ENCODE data around the gene ZNF318. TPM values are rescaled to one million over a fixed set of nuclear protein-coding genes. Genes with fewer than 3 reads are reported as not detected.
"Not testable (repeated sequence)": the region's sequence is repeated elsewhere in the genome, so short reads cannot be mapped to it uniquely, and the experiment has no call there.

ZNF318 gene
- polyA plus RNA-seq, 1 of the 3 experiments (the other 2 are of a cell fraction): 6.3 TPM

- TF ChIP-seq, protein P1, sequence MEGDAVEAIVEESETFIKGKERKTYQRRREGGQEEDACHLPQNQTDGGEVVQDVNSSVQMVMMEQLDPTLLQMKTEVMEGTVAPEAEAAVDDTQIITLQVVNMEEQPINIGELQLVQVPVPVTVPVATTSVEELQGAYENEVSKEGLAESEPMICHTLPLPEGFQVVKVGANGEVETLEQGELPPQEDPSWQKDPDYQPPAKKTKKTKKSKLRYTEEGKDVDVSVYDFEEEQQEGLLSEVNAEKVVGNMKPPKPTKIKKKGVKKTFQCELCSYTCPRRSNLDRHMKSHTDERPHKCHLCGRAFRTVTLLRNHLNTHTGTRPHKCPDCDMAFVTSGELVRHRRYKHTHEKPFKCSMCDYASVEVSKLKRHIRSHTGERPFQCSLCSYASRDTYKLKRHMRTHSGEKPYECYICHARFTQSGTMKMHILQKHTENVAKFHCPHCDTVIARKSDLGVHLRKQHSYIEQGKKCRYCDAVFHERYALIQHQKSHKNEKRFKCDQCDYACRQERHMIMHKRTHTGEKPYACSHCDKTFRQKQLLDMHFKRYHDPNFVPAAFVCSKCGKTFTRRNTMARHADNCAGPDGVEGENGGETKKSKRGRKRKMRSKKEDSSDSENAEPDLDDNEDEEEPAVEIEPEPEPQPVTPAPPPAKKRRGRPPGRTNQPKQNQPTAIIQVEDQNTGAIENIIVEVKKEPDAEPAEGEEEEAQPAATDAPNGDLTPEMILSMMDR (IDR thresholded peaks at IDR 0.05): no peak
- TF ChIP-seq RXRA (IDR thresholded peaks at IDR 0.05; ENCODE audit: borderline replicate concordance, low read depth): no peak
Measured at GRCh38 chr6:43347021-43347420, 22.4 kb downstream of the ZNF318 start (continued).

- H3K4me1 ChIP-seq (ENCODE audit: control insufficient read depth in 1 of 2, insufficient read depth in 2 of 2, low read depth in 1 of 2, low read length in 1 of 2); POLR2A ChIA-PET; H4K20me1 ChIP-seq (ENCODE audit: insufficient read depth); H3K27me3 ChIP-seq (ENCODE audit: insufficient read depth); H3K9ac ChIP-seq; H3K9me3 ChIP-seq; H3F3A ChIP-seq (replicated peaks; ENCODE audit: insufficient read depth); H3K4me3 ChIP-seq (ENCODE audit: low read depth in 2 of 2, low read length in 1 of 2); H2AFZ ChIP-seq (ENCODE audit: low read depth); H3K79me2 ChIP-seq (ENCODE audit: insufficient read depth); H3K4me2 ChIP-seq; H3K27ac ChIP-seq (ENCODE audit: low read depth in 2 of 2, low read length in 1 of 2); H3K9me2 ChIP-seq; DNase-seq: not testable (repeated sequence)
- WGBS (ENCODE audit: low lambda C conversion rate): 96% methylated on average over 11 of the region's 11 CpGs
- H3K36me3 ChIP-seq (replicated peaks in 1 of 2; ENCODE audit: control insufficient read depth in 1 of 2, insufficient read depth in 2 of 2, low read length in 1 of 2): peaks cover 48 to 73% of the 10 kb centered on the region in 2 experiments
- CTCF ChIA-PET: interaction anchor here (0.8 kb wide), 1 partner anchor 25 kb away, joined by 3 read pairs; no protein-coding TSS in a partner anchor
Measured at GRCh38 chr6:43346243-43346642, 23.2 kb downstream of the ZNF318 start.

GRCh38 chr6:43339168-43339567 lies 30.3 kb downstream of the ZNF318 start:
- Histone ChIP-seq H3K9ac (no peak overlapping the region), H3K27me3 (ENCODE audit: insufficient read depth) (no peaks in the 10 kb centered on the region), H3K4me1 (ENCODE audit: control insufficient read depth in 1 of 2, insufficient read depth in 2 of 2, low read depth in 1 of 2, low read length in 1 of 2) (no peaks in the 10 kb centered on the region), H3K4me2 (no peak overlapping the region), H3K9me2 (no peaks in the 10 kb centered on the region), H3K36me3 (replicated peaks in 1 of 2; ENCODE audit: control insufficient read depth in 1 of 2, insufficient read depth in 2 of 2, low read length in 1 of 2) (peaks cover 52 to 68% of the 10 kb centered on the region in 2 experiments), H3K79me2 (ENCODE audit: insufficient read depth) (no peaks in the 10 kb centered on the region), H3K9me3 (no peaks in the 10 kb centered on the region), H3F3A (replicated peaks; ENCODE audit: insufficient read depth) (peaks cover 2% of the 10 kb centered on the region), H4K20me1 (ENCODE audit: insufficient read depth) (no peaks in the 10 kb centered on the region), H3K4me3 (ENCODE audit: low read depth in 2 of 2, low read length in 1 of 2) (no peak overlapping the region), H2AFZ (ENCODE audit: low read depth) (no peak overlapping the region), H3K27ac (ENCODE audit: low read depth in 2 of 2, low read length in 1 of 2) (no peak overlapping the region)
- TF ChIP-seq EZH2phosphoT487 (IDR thresholded peaks at IDR 0.05; ENCODE audit: borderline replicate concordance, low read depth) (no peak), USF1 (IDR thresholded peaks at IDR 0.05; ENCODE audit: borderline replicate concordance, low read depth) (no peak), JUND (IDR thresholded peaks at IDR 0.05) (no peak), GATA2 (CRISPR knock-in tag; IDR thresholded peaks at IDR 0.05) (no peak), RXRA (IDR thresholded peaks at IDR 0.05; ENCODE audit: borderline replicate concordance, low read depth) (no peak)
- 89% methylated on average over 3 of the region's 4 CpGs for WGBS (ENCODE audit: low lambda C conversion rate)
- ChIA-PET POLR2A (no interaction called here), CTCF (interaction anchor here (1.5 to 1.7 kb wide), 2 partner anchors 25 to 110 kb away, joined by 3 to 4 read pairs; partner anchors contain the start of gene DNPH1)
- no peak for DNase-seq

DNA sequence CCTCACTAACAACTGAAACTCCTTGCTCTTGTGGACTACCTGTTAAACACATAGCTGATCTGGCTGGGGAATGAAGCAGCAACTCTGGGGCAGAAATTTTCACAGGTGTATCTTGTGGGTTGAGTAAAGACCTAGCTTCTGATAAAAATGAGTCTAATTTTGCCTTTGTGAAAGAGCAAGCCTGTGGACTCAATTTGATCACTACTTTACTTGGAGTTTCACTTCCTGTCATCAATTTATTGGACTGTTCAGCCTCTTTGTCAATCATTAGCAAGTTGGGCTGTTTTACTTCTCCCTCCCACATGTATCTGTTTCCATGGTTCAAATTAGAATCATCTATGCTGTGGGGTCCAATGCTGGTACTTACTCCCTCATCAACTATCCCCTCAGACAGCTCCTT lies 31.2 kb downstream of the ZNF318 start:
- ChIA-PET POLR2A (no interaction called here), CTCF (interaction anchor here (1.5 to 1.7 kb wide), 2 partner anchors 24 to 109 kb away, joined by 3 to 4 read pairs; partner anchors contain the start of gene DNPH1)
- Histone ChIP-seq H3K4me3 (ENCODE audit: low read depth in 2 of 2, low read length in 1 of 2) (no peak overlapping the region), H3K4me1 (ENCODE audit: control insufficient read depth in 1 of 2, insufficient read depth in 2 of 2, low read depth in 1 of 2, low read length in 1 of 2) (no peaks in the 10 kb centered on the region), H3K9ac (no peak overlapping the region), H3K9me3 (no peaks in the 10 kb centered on the region), H3K36me3 (replicated peaks in 1 of 2; ENCODE audit: control insufficient read depth in 1 of 2, insufficient read depth in 2 of 2, low read length in 1 of 2) (peaks cover 45 to 63% of the 10 kb centered on the region in 2 experiments), H2AFZ (ENCODE audit: low read depth) (no peak overlapping the region), H3K27me3 (ENCODE audit: insufficient read depth) (no peaks in the 10 kb centered on the region), H3K9me2 (no peaks in the 10 kb centered on the region), H3K79me2 (ENCODE audit: insufficient read depth) (no peaks in the 10 kb centered on the region), H4K20me1 (ENCODE audit: insufficient read depth) (no peaks in the 10 kb centered on the region), H3K27ac (ENCODE audit: low read depth in 2 of 2, low read length in 1 of 2) (no peak overlapping the region), H3F3A (replicated peaks; ENCODE audit: insufficient read depth) (peaks cover 6% of the 10 kb centered on the region), H3K4me2 (no peak overlapping the region)
- no peak for DNase-seq
- TF ChIP-seq MXI1 (IDR thresholded peaks at IDR 0.05; ENCODE audit: low read depth, low read length) (no peak), TCF12 (IDR thresholded peaks at IDR 0.05) (no peak), EP300 (IDR thresholded peaks at IDR 0.05; ENCODE audit: borderline replicate concordance in 1 of 2, low read depth in 1 of 2, low read length in 1 of 2) (no peak), EZH2phosphoT487 (IDR thresholded peaks at IDR 0.05; ENCODE audit: borderline replicate concordance, low read depth) (no peak), GABPA (IDR thresholded peaks at IDR 0.05; ENCODE audit: low read depth) (no peak), FOXJ3 (CRISPR knock-in tag; IDR thresholded peaks at IDR 0.05) (no peak), MAX (IDR thresholded peaks at IDR 0.05; ENCODE audit: low read depth) (no peak), YY1 (IDR thresholded peaks at IDR 0.05; ENCODE audit: low read depth) (no peak), GATA2 (CRISPR knock-in tag; IDR thresholded peaks at IDR 0.05) (no peak)
- TF ChIP-seq, protein P2, sequence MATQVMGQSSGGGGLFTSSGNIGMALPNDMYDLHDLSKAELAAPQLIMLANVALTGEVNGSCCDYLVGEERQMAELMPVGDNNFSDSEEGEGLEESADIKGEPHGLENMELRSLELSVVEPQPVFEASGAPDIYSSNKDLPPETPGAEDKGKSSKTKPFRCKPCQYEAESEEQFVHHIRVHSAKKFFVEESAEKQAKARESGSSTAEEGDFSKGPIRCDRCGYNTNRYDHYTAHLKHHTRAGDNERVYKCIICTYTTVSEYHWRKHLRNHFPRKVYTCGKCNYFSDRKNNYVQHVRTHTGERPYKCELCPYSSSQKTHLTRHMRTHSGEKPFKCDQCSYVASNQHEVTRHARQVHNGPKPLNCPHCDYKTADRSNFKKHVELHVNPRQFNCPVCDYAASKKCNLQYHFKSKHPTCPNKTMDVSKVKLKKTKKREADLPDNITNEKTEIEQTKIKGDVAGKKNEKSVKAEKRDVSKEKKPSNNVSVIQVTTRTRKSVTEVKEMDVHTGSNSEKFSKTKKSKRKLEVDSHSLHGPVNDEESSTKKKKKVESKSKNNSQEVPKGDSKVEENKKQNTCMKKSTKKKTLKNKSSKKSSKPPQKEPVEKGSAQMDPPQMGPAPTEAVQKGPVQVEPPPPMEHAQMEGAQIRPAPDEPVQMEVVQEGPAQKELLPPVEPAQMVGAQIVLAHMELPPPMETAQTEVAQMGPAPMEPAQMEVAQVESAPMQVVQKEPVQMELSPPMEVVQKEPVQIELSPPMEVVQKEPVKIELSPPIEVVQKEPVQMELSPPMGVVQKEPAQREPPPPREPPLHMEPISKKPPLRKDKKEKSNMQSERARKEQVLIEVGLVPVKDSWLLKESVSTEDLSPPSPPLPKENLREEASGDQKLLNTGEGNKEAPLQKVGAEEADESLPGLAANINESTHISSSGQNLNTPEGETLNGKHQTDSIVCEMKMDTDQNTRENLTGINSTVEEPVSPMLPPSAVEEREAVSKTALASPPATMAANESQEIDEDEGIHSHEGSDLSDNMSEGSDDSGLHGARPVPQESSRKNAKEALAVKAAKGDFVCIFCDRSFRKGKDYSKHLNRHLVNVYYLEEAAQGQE (IDR thresholded peaks at IDR 0.05; ENCODE audit: low read depth, low read length): no peak

Measured in SK-N-SH (cell line).